HepG2 (cell line): ENCODE data around the gene YIPF3. TPM values are rescaled to one million over a fixed set of nuclear protein-coding genes. Genes with fewer than 3 reads are reported as not detected.

Experiments
- AGO2 ChIP-seq: fragments of 200-400 bp; formaldehyde crosslinking; optimal IDR thresholded peaks from 2 replicates; pipeline ENCODE3; 2017; ENCODE audit warnings: mild to moderate bottlenecking, low read depth, low read length, moderate library complexity
- ARHGAP35 ChIP-seq: sonication (generic); formaldehyde crosslinking; IDR thresholded peaks from 2 replicates; pipeline ENCODE4 v1.9.0; 2022; ENCODE audit warnings: mild to moderate bottlenecking, inconsistent platforms, moderate library complexity, missing genetic modification reagents, borderline replicate concordance
- ELF3 ChIP-seq: IDR thresholded peaks from 2 replicates; pipeline ENCODE4 v1.6.1; 2016; ENCODE audit warnings: missing genetic modification reagents, missing compliant biosample characterization
- HNRNPLL ChIP-seq: fragments of 200-400 bp; formaldehyde crosslinking; IDR thresholded peaks from 2 replicates; pipeline ENCODE4 v1.6.1; 2017; ENCODE audit warnings: mild to moderate bottlenecking, low read depth, low read length; ENCODE audit not compliant: poor library complexity, severe bottlenecking
- JUN ChIP-seq: sonication (generic); formaldehyde crosslinking; IDR thresholded peaks from 2 replicates; pipeline ENCODE4 v1.4.0; 2020; ENCODE audit warnings: mild to moderate bottlenecking, missing genetic modification reagents
- MED8 ChIP-seq: sonication (generic); formaldehyde crosslinking; IDR thresholded peaks from 2 replicates; pipeline ENCODE4 v1.8.1; 2023; ENCODE audit warnings: mild to moderate bottlenecking, missing genetic modification reagents; ENCODE audit not compliant: insufficient replicate concordance
- PLRG1 ChIP-seq: fragments of 450-650 bp; conservative IDR thresholded peaks from 2 replicates; pipeline ENCODE4 v1.6.1; 2016
- RELA ChIP-seq: sonication (generic); formaldehyde crosslinking; IDR thresholded peaks from 2 replicates; pipeline ENCODE4 v1.4.0; 2020; ENCODE audit warnings: missing genetic modification reagents
- SCMH1 ChIP-seq: sonication (generic); formaldehyde crosslinking; IDR thresholded peaks from 2 replicates; pipeline ENCODE4 v1.9.0; 2021; ENCODE audit warnings: missing genetic modification reagents, mild to moderate bottlenecking, borderline replicate concordance
- SIN3B ChIP-seq: fragments of 150-350 bp; IDR thresholded peaks from 2 replicates; pipeline ENCODE4 v1.6.1; 2014; ENCODE audit warnings: low read length
- WIZ ChIP-seq: sonication (generic); formaldehyde crosslinking; IDR thresholded peaks from 2 replicates; pipeline ENCODE4 v1.5.1; 2020; ENCODE audit warnings: mild to moderate bottlenecking, missing genetic modification reagents
- ZNF232 ChIP-seq: sonication (generic); formaldehyde crosslinking; IDR thresholded peaks from 2 replicates; pipeline ENCODE4 v1.4.0; 2020; ENCODE audit warnings: missing genetic modification reagents, borderline replicate concordance
- ZNF724P ChIP-seq: sonication (generic); formaldehyde crosslinking; IDR thresholded peaks from 2 replicates; pipeline ENCODE4 v1.8.0; 2022; ENCODE audit warnings: missing genetic modification reagents, borderline replicate concordance
- ZNF737 ChIP-seq: sonication (generic); formaldehyde crosslinking; IDR thresholded peaks from 2 replicates; pipeline ENCODE4 v1.5.0; 2020; ENCODE audit warnings: missing genetic modification reagents, mild to moderate bottlenecking, borderline replicate concordance
- polyA plus RNA-seq, 8 experiments: library from polyadenylated mRNA; depleted of rRNA in 3 of 8; stranded (reverse) in 7 of 8; unstranded in 1 of 8; fragments of >200 nt; fragmentation: Illumina TruSeq in 4 of 8; extraction: Trizol in 4 of 8; gene quantifications; 2 replicates each; pipeline versions ENCODE4 v1.2.1 to v1.2.3, GENCODE V29; 2011 to 2016; ENCODE audit warnings: low read depth in 4 of 8, missing spikeins in 1 of 8, mixed read lengths in 1 of 8; ENCODE audit not compliant: insufficient read depth in 1 of 8
- total RNA-seq, 5 experiments: library from RNA; depleted of rRNA; stranded (reverse); fragments of >200 nt; fragmentation: Illumina TruSeq; extraction: Trizol; gene quantifications; 2 replicates each; pipeline ENCODE4 v1.2.3, GENCODE V29; 2016; ENCODE audit warnings: low read depth in 1 of 5
- TF ChIP-seq, protein P1 (sequence below): sonication (generic); formaldehyde crosslinking; IDR thresholded peaks from 2 replicates; pipeline ENCODE4 v1.4.0; 2020; ENCODE audit warnings: missing genetic modification reagents
- TF ChIP-seq, protein P2 (sequence below): sonication (generic); formaldehyde crosslinking; IDR thresholded peaks from 2 replicates; pipeline ENCODE4 v1.5.0; 2020; ENCODE audit warnings: mild to moderate bottlenecking, missing genetic modification reagents, borderline replicate concordance
- TF ChIP-seq, protein P3 (sequence below): sonication (generic); formaldehyde crosslinking; IDR thresholded peaks from 2 replicates; pipeline ENCODE4 v1.8.1; 2023; ENCODE audit warnings: mild to moderate bottlenecking, moderate library complexity, missing genetic modification reagents
- TF ChIP-seq, protein P4 (sequence below): IDR thresholded peaks from 2 replicates; pipeline ENCODE4 v1.6.1; 2016; ENCODE audit warnings: missing biosample characterization, missing genetic modification reagents, low read depth
- TF ChIP-seq, protein P5 (sequence below): sonication (generic); formaldehyde crosslinking; IDR thresholded peaks from 2 replicates; pipeline ENCODE4 v1.4.0; 2020; ENCODE audit warnings: missing genetic modification reagents

The YIPF3 gene
- total and polyA plus RNA-seq, 2 of the 13 experiments (the other 11 are each of a cell fraction or from before 2014, with no cell fraction given): 107 to 206 TPM

DNA sequence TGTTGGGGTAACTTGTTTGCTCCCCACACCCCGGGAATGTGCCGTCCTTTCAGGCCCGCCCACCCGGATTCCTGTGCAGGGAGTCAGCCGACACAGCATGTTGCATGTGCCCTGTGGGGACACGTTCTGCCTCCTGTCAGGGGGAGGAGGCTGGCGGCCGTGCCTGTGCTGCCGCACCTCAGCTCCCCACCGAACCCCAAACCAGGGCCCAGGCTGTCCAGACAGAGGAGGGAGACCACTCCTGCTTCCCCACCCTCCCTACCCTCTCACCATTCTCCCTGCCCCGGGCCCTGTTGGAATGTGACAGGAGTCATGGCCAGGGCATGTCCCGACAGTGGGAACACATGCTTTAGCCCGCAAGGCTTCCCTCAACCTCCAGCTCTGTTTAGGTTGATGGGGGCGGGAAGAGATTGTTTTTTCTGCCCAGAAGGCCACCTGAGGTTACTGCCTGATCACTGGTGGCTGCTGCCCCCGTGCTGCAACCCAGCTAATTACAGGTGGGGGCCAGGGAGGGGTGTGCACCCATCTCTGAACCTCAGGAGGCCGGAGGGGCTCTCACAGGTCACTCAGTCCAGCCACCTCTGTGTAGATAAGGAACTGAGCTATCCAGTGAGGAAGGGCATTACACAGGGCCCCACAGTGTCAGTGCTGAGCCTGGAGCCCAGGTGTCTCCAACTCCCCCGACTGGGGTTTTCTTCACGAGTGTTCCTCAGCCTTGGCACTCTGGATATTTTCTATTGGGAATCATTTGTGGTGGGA lies 20.2 kb downstream of the YIPF3 start (continued):
- TF ChIP-seq, protein P1, sequence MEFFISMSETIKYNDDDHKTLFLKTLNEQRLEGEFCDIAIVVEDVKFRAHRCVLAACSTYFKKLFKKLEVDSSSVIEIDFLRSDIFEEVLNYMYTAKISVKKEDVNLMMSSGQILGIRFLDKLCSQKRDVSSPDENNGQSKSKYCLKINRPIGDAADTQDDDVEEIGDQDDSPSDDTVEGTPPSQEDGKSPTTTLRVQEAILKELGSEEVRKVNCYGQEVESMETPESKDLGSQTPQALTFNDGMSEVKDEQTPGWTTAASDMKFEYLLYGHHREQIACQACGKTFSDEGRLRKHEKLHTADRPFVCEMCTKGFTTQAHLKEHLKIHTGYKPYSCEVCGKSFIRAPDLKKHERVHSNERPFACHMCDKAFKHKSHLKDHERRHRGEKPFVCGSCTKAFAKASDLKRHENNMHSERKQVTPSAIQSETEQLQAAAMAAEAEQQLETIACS (CRISPR knock-in tag): no peak
- no peak for TF ChIP-seq RELA (CRISPR knock-in tag)
- TF ChIP-seq, protein P2, sequence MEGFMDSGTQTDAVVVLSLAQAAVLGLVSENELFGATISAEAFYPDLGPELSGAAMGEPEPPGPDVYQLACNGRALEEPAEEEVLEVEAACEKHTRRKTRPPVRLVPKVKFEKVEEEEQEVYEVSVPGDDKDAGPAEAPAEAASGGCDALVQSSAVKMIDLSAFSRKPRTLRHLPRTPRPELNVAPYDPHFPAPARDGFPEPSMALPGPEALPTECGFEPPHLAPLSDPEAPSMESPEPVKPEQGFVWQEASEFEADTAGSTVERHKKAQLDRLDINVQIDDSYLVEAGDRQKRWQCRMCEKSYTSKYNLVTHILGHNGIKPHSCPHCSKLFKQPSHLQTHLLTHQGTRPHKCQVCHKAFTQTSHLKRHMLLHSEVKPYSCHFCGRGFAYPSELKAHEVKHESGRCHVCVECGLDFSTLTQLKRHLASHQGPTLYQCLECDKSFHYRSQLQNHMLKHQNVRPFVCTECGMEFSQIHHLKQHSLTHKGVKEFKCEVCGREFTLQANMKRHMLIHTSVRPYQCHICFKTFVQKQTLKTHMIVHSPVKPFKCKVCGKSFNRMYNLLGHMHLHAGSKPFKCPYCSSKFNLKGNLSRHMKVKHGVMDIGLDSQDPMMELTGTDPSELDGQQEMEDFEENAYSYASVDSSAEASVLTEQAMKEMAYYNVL (CRISPR knock-in tag): no peak; the same call in 1 of the 2 replicates
- no peak for TF ChIP-seq ZNF737 (CRISPR knock-in tag)
- peak; percentile 30 for TF ChIP-seq HNRNPLL
- no peak for TF ChIP-seq ZNF232 (CRISPR knock-in tag)
- TF ChIP-seq SIN3B: no peak
- TF ChIP-seq ARHGAP35 (CRISPR knock-in tag): no peak
- TF ChIP-seq ELF3 (CRISPR knock-in tag): peak; percentile 49; the same call in 1 of the 2 replicates
- no peak for TF ChIP-seq MED8 (CRISPR knock-in tag)
- TF ChIP-seq, protein P3, sequence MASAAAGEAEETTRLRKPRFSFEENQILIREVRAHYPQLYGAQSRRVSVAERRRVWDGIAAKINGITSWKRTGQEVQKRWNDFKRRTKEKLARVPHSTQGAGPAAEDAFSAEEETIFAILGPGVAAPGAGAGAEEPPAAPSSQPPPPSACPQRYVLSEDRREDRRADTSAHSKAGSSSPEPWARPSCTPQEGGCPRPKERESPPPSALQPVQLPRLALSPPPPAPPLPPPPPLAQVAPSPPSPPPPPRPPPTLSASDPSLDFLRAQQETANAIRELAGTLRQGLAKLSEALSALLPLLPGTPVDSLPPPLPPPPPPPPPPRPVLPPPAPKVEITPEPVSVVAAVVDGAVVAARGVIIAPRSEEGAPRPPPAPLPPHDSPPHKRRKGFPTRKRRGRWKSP (CRISPR knock-in tag): peak; percentile 72
- TF ChIP-seq JUN (CRISPR knock-in tag): no peak
- TF ChIP-seq AGO2: peak; percentile 38
- TF ChIP-seq, protein P4, sequence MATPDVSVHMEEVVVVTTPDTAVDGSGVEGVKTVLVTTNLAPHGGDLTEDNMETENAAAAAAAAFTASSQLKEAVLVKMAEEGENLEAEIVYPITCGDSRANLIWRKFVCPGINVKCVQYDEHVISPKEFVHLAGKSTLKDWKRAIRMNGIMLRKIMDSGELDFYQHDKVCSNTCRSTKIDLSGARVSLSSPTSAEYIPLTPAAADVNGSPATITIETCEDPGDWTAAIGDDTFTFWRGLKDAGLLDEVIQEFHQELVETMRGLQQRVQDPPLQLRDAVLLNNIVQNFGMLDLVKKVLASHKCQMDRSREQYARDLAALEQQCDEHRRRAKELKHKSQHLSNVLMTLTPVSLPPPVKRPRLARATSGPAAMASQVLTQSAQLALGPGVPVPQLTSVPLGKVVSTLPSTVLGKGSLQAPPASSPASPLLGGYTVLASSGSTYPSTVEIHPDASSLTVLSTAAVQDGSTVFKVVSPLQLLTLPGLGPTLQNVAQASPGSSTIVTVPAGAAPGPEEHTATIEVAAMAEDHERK (CRISPR knock-in tag): no peak
- TF ChIP-seq, protein P5, sequence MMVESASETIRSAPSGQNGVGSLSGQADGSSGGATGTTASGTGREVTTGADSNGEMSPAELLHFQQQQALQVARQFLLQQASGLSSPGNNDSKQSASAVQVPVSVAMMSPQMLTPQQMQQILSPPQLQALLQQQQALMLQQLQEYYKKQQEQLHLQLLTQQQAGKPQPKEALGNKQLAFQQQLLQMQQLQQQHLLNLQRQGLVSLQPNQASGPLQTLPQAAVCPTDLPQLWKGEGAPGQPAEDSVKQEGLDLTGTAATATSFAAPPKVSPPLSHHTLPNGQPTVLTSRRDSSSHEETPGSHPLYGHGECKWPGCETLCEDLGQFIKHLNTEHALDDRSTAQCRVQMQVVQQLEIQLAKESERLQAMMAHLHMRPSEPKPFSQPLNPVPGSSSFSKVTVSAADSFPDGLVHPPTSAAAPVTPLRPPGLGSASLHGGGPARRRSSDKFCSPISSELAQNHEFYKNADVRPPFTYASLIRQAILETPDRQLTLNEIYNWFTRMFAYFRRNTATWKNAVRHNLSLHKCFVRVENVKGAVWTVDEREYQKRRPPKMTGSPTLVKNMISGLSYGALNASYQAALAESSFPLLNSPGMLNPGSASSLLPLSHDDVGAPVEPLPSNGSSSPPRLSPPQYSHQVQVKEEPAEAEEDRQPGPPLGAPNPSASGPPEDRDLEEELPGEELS (CRISPR knock-in tag): no peak; the same call in 1 of the 2 replicates
- TF ChIP-seq ZNF724P: no peak
- TF ChIP-seq PLRG1: no peak
- TF ChIP-seq WIZ (CRISPR knock-in tag): no peak
- TF ChIP-seq SCMH1 (CRISPR knock-in tag): no peak
